ENCODE results near the gene NDEL1.

The NDEL1 gene

DNA sequence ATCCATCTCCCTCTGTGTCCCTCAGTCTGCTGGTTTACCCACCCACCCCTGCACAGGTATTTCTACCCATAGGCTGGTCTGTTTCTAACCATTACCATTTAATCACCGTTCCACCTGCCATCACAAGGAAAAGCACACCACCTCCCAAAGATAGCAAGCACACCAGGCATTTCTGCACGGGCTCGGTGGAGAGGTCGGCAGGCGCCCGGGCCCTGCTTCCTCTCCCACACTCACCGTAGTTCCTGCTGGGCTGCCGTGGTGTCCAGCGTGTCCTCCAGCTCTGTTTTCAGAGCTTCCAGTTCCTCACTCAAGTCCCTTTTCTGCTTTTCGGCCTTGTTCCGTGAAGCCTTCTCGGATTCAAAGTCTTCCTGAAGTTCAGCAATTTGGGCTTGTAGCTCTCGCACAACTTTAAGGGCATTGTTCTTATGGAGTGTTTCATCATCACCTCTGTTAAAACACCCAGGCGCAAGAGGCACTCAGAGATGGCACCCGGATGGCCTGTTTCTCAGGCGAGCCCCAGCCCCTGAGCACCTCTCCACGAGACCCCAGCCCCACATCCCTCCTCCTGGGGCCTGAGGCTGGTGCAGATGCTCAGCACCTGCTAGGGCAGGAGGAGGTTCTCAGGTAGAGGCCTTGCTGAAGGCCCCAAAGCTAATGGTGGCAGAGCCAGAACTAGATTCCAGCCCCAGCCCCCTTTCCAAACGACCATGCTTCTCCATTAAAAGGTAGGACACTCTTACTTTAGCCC is 69.0 kb downstream of the NDEL1 start:
- H3K36me3 ChIP-seq (ENCODE audit: insufficient read depth, low read length), result peaks cover 98% of the 10 kb centered on the region
- no peaks in the 10 kb centered on the region for H3K27me3 ChIP-seq (ENCODE audit: insufficient read depth, low read length)
- no peak overlapping the region for H3K9ac ChIP-seq (ENCODE audit: low read depth, low read length)
- H3K4me1 ChIP-seq (ENCODE audit: insufficient read depth, low read length), result no peaks in the 10 kb centered on the region
- no peak overlapping the region for H3K4me3 ChIP-seq (ENCODE audit: low read length)
- no peak overlapping the region for H3K27ac ChIP-seq (ENCODE audit: low read depth, low read length)
- no peaks in the 10 kb centered on the region for H3K9me3 ChIP-seq (ENCODE audit: insufficient read depth, low read depth, low read length)
- WGBS, result 97% methylated on average over 18 of the region's 18 CpGs

- Histone ChIP-seq H3K4me1 (ENCODE audit: insufficient read depth, low read length) (no peaks in the 10 kb centered on the region), H3K9me3 (ENCODE audit: insufficient read depth, low read depth, low read length) (no peaks in the 10 kb centered on the region), H3K9ac (ENCODE audit: low read depth, low read length) (no peak overlapping the region), H3K4me3 (ENCODE audit: low read length) (no peak overlapping the region), H3K27ac (ENCODE audit: low read depth, low read length) (no peak overlapping the region), H3K36me3 (ENCODE audit: insufficient read depth, low read length) (peaks cover 98% of the 10 kb centered on the region), H3K27me3 (ENCODE audit: insufficient read depth, low read length) (no peaks in the 10 kb centered on the region)
- 94% methylated on average over 14 of the region's 14 CpGs for WGBS
These were observed 70.5 kb downstream of the NDEL1 start for GRCh38 chr17:8506145-8506544.

DNA sequence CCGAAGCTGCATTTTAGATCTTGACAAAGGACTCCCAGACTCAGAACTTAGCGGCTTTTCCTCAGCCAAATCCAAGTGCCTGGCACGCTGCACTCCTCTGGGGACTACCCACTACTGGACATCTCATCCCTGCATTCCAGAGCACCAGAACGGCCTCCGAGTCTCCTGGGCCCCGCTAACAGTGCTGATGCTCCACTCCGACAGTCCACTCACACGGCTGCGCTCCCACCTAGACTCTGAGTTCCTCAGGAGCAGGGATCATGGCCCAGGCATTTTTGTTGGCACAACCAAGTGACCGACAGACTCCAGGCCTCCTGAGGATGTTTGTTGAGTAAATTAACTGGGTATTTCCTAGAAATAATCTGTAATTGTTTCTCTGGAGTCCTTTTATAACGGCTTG is 79.1 kb downstream of the NDEL1 start:
- Histone ChIP-seq H3K4me3 (ENCODE audit: low read length) (no peak overlapping the region), H3K27me3 (ENCODE audit: insufficient read depth, low read length) (no peaks in the 10 kb centered on the region), H3K9me3 (ENCODE audit: insufficient read depth, low read depth, low read length) (no peaks in the 10 kb centered on the region), H3K36me3 (ENCODE audit: insufficient read depth, low read length) (peaks cover 95% of the 10 kb centered on the region), H3K27ac (ENCODE audit: low read depth, low read length) (no peak overlapping the region), H3K9ac (ENCODE audit: low read depth, low read length) (no peak overlapping the region), H3K4me1 (ENCODE audit: insufficient read depth, low read length) (no peaks in the 10 kb centered on the region)
- 96% methylated on average over 11 of the region's 11 CpGs for WGBS

Data from HUES64 (cell line).